Brain pericyte (primary cell): ENCODE data around the gene FZR1.
"Not testable (repeated sequence)": the region's sequence is repeated elsewhere in the genome, so short reads cannot be mapped to it uniquely, and the experiment has no call there.

Experiments
- DNase-seq: peaks from one replicate; pipeline ENCODE4 v3.0.0-alpha.2; 2012; ENCODE audit warnings: low read depth, low spot score

FZR1 gene

GRCh38 chr19:3545669-3546034 is 39.5 kb downstream of the FZR1 start:
- DNase-seq = no peak

GRCh38 chr19:3546119-3546518 is 40.0 kb downstream of the FZR1 start:
- no peak for DNase-seq

- DNase-seq = no peak
Observed at GRCh38 chr19:3547301-3547731, 41.2 kb downstream of the FZR1 start.

DNA sequence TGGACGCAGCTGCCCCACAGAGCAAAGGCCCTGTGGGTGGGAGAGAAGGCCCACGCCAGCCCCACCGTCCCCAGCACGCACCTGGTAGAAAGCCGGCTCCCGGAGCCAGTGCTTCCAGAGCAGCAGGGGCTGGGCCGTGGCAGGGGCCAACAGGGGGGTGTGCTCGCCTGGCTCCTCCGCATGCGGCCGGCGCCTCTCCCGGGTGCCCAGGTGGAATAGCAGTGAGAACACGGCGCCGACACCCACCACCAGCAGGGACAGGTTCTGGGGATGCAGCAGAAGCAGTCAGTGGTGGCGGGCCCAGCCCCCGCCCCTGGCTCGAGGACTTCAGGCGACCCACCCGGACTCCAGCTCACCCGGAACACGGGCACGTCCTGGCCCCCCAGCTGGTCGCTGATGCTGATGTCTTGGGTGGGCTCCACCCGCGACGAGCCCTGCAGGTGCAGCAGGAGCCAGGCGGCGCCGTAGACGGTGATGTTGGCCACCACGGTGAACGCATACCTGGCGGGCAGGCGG is 41.7 kb downstream of the FZR1 start:
- no peak for DNase-seq

- no peak for DNase-seq
Observed at GRCh38 chr19:3548606-3549005, 42.5 kb downstream of the FZR1 start.

DNA sequence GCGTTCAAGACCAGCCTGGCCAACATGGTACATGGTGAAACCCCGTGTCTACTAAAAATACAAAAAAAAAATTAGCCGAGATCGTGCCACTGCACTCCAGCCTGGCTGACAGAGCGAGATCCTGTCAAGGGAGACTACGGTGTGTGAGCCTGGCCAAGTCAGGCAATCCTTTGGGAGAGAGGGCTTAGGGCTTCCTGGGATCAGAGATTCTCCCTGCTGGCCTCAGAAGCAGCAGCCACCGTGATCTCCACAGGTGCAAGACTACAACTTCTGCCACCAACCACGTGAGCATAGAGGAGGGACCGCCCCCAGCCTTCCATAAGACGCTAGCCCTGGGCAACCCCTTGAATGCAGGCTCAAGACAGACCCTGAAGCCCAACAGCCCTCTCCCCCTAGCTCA is 43.7 kb downstream of the FZR1 start:
- DNase-seq = no peak

DNA sequence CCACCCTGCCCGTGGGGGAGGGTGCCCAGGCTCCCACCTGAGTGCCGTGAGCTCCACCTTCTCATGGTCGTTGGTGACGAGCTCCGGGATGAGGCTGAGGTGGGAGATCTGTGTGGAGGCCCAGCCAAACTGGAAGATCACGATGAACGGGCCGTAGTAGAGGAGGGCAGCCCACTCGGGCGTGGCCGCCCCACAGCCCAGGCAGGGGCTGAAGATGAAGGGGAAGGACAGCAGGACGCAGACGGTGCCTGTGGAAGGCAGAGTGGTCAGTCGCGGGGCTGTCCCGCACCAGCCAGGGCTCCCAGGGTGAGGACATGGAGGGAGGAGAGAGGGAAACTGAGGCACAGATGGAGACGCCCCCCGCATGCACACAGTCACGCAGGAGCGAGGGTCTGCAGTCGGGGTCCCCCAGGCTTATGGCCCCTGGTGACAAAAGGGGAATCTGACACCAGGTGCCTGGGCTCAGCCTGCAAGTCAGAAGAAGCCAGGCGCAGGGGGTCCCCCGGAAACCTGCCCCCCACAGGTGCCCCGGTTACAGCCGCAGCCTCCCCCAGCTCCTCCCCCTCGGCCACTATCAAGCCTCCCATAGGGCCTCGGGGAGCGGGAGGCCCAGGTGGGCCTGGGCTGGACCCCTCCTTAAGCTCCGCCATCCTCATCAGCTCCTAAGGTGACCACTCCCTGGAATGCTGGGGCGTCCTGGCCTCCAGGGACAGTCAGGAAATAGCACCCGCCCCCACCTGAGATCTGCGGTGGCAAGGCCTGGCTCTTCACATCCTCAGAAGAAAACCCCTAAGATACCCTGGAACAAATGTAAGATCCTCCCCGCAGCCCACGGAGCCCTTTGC is 45.1 kb downstream of the FZR1 start:
- no peak for DNase-seq

- DNase-seq = no peak
Observed at GRCh38 chr19:3551792-3552095, 45.6 kb downstream of the FZR1 start.

- DNase-seq = no peak
Observed at GRCh38 chr19:3554254-3555083, 48.4 kb downstream of the FZR1 start.

- DNase-seq = no peak
Observed at GRCh38 chr19:3555653-3556422, 49.7 kb downstream of the FZR1 start.

DNA sequence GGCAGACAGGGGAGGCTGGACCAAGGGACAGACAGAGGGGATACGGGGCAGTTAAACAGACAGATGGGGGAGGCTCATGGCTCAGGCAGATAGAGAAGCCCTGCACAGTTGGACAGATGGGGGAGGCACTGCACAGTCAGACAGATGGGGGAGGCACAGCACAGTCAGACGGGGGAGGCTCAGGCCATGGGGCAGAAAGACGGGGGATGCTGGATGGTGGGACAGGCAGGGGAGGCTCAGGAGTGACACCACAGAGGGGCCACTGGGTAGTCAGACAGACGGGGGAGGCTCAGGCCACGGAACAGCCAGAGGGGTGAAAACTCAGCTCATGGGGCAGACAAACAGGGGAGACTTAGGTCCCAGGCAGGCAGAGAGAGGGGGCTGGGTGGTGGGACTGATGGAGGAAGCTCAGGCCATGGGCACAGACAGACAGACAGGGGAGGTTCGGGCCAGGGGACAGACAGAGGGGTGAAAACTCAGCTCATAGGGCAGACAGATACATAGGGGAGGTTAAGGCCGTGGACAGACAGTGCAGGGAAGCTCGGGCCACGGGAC is 50.4 kb downstream of the FZR1 start:
- DNase-seq = no peak

DNA sequence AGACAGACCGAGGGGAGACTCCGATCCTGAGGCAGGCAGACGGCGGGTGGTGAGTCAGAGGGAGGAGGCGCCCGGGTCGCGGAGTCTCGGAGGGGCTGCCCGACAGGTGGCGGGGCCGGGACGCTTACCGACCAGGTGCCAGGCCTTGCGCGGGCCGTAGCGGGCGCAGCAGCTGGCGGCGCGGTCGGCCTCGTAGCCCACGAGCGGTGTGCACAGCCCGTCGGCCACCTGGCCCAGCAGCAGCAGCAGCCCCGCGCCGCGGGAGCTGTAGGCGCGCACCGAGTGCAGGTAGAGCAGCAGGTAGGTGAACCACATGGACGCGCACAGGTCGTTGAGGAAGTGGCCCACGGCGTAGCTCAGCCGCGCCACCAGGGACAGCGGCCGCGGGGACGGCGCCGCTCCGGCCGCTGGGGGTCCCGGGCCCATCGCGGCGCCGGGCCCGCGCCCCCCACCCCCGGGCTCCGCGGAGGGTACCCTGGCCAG is 50.9 kb downstream of the FZR1 start:
- DNase-seq = no peak

DNA sequence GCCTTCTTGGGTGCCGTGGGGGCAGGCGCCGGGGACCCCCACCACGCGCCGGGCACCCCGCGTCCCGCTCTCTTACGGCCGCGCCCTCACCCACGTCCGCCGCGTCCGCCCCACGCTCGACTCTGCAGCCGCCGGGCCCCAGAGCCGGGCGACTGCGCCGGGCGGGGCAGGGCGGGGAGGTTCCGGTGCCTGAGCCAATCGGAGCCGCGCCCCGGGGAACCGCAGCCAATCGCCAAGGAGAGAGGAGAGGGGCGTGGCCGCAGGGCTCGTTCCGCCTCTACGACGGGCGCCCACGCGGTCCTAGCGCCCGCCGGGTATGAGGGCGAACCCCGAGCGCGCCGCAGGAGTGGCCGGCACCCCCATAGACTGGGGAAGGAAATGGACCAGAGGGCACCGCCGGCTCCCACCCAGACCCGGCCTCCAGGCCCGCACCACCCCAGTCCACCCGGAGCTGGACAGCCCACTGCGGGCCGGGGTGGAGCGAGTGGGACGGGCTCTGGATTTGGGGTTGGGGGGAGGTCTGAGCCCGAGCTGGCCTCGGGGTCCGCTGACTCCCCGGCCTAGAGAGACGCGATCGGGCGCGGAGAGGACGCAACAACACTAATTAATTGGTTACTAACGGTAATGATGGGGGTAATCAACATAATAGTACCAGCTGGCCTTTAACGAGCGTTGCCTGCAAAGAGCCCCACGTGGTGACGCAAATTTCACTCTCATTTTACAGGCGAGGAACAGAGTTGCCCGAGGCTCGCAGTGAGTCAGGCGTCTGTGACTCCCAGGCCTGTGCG is 51.5 kb downstream of the FZR1 start, which contains the start of gene MFSD12:
Gene MFSD12, minus strand, starts transcription at position 126 of the 788 bp plus-strand sequence. CDS start 183 bp downstream, outside the sequence.
- peak; percentile 75 for DNase-seq

DNA sequence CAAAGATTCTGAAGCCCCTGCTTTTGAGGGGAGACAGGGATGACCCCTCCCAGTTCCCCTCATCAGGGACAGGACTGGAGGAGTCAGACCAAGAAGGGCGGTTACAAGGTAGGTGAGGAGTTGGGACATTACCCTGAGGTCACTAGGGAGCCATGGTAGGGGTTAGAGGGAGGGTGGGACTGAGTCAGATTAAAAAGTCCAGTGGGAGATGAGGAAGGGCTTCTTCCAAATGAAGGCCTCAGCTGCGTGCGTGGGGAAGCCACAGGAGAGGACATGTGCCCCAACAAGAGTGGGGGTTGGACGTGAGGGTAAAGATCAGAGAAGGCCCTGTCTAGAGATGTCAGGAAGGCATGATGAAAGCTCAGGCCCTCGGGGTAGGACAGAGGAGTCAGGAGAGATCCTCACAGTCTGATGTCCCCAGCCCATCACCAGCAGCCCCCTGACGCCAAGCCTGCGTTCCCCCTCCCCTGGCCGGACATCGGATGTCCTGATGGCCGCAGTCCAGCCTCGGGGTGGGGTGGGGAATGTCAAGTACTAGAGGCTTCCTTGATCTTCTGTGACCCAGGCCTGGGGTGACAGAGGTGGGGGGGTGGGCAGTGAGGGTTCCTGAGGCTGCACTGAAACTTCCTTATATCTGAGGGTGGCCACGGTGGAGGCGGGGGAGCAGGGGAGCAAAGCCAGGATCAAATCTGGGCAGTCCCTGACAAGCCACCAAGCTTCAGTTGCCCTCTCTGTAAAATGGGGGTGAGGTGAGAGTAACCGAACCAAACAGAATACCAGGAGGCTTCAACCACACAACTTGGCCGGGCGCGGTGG is 57.8 kb downstream of the FZR1 start:
- no peak for DNase-seq

- DNase-seq = no peak
Observed at GRCh38 chr19:3565139-3565538, 59.0 kb downstream of the FZR1 start.

DNA sequence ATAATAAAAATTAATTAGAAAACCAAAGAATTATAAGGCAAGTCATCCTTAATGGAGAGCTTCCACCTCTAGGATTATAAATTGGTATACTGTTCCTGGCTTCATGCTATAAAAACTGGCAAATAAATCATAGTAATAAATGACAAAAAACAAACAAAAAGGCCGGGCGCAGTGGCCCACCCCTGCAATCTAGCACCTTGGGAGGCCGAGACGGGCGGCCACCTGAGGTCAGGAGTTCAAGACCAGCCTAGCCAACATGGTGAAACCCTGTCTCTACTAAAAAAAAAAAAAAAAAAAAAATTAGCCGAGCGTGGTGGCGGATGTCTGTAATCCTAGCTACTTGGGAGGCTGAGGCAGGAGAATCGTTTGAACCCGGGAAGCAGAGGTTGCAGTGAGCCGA is 63.9 kb downstream of the FZR1 start:
- DNase-seq = not testable (repeated sequence)

- DNase-seq = no peak
Observed at GRCh38 chr19:3570606-3571011, 64.5 kb downstream of the FZR1 start.

DNA sequence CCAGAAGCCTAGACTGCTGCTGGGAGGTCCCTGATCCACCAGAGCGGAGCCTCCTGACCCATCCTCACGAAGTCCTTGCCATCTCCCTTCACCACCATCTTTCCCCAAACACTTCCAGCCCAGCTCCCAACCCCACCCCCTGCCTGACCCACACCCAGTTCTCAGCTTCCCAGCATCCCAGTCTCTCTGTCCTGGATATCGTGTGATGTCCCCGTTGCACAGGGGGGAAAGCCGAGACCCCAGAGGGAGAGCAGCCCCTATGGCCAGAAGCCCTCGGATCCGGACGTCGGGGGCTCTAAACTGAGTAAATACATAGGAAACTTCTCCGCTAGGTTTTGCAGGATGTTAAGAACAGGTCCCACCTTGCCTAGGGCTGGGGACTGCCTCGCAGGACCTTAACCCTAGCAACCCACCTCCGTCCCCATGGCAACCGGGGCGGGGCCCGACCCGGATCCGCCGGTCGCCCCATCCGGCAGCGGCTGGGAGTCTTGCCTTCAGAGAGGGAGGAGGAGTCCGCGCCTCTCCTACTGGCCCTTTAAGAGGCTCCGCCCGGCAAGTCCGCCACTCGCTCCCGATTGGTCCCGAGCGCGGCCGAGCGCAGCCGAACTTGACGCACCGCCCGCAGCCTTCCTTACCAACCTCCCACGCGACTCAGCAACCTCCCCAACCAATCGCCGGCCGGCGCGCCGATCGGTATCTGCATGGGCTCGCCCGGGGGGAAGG is 66.2 kb downstream of the FZR1 start:
- DNase-seq = peak; percentile 99

DNA sequence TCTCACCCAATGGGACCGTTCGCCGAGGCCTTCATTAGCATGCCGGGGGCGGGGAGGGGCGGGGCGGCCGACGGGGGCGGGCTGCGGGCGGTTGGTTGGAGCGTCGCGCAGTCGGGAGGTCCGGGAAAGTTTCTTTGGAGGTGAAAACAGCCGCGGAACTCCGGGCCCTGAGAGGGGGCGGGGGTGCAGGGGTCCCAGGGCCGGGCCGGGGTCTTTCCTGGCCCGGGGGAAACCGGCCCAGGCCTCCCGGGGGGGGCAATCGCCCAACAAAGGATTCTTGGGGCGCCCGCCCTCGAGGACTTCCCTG is 66.7 kb downstream of the FZR1 start, which contains the start of gene HMG20B:
Gene HMG20B, plus strand, starts transcription at position 90 of the 307 bp plus-strand sequence. CDS start 366 bp downstream, outside the sequence.
- DNase-seq = no peak
